Ectodermal cell (in vitro differentiated cells): ENCODE data around the gene SGCE.

Experiments used
- H3K27ac ChIP-seq: 2 replicates; pipeline ENCODE4 v1.7.0; 2013; ENCODE audit warnings: mild to moderate bottlenecking, low read depth, low read length; ENCODE audit not compliant: insufficient read depth, poor library complexity, severe bottlenecking
- H3K27me3 ChIP-seq: 2 replicates; pipeline ENCODE4 v1.7.0; 2013; ENCODE audit warnings: mild to moderate bottlenecking, low read length; ENCODE audit not compliant: insufficient read depth, control insufficient read depth, poor library complexity, severe bottlenecking
- H3K36me3 ChIP-seq: one replicate; pipeline ENCODE4 v1.7.0; 2013; ENCODE audit warnings: low read length; ENCODE audit not compliant: control insufficient read depth, insufficient read depth
- H3K4me1 ChIP-seq: one replicate; pipeline ENCODE4 v1.7.0; 2013; ENCODE audit warnings: low read length; ENCODE audit not compliant: control insufficient read depth, insufficient read depth
- H3K4me3 ChIP-seq: 2 replicates; pipeline ENCODE4 v1.7.0; 2013; ENCODE audit warnings: low read depth, low read length, control low read depth; ENCODE audit not compliant: insufficient read depth
- H3K9me3 ChIP-seq: 2 replicates; pipeline ENCODE4 v1.7.0; 2013; ENCODE audit warnings: mild to moderate bottlenecking, low read length, moderate library complexity; ENCODE audit not compliant: control insufficient read depth
- WGBS, 2 experiments: methylation state at CpG; one replicate each; pipeline ENCODE4 v1.1.7; 2013; ENCODE audit warnings: missing lambda C conversion rate in 2 of 2; 5-methylcytosine and 5-hydroxymethylcytosine counted together

The SGCE gene

GRCh38 chr7:94623820-94624219, 32.1 kb downstream of the SGCE start:
- Histone ChIP-seq H3K9me3 (no peaks in the 10 kb centered on the region), H3K4me1 (peaks cover 3% of the 10 kb centered on the region), H3K4me3 (no peak overlapping the region), H3K36me3 (peaks cover 6% of the 10 kb centered on the region), H3K27me3 (no peaks in the 10 kb centered on the region), H3K27ac (no peak overlapping the region)
- WGBS, 2 experiments: 91 to 93% methylated on average over 3 of the region's 3 CpGs

GRCh38 chr7:94621120-94621519, 34.8 kb downstream of the SGCE start:
- H3K9me3 ChIP-seq: no peaks in the 10 kb centered on the region
- H3K27ac ChIP-seq: no peak overlapping the region
- H3K36me3 ChIP-seq: peaks cover 6% of the 10 kb centered on the region
- no peaks in the 10 kb centered on the region for H3K27me3 ChIP-seq
- WGBS, 2 experiments: 94 to 98% methylated on average over 2 of the region's 2 CpGs
- H3K4me1 ChIP-seq: peaks cover 3% of the 10 kb centered on the region
- no peak overlapping the region for H3K4me3 ChIP-seq

GRCh38 chr7:94620703-94621118, 35.2 kb downstream of the SGCE start:
- H3K36me3 ChIP-seq: peaks cover 6% of the 10 kb centered on the region
- H3K27ac ChIP-seq: no peak overlapping the region
- WGBS, 2 experiments: 88 to 93% methylated on average over 2 of the region's 2 CpGs
- no peaks in the 10 kb centered on the region for H3K9me3 ChIP-seq
- H3K4me3 ChIP-seq: no peak overlapping the region
- peaks cover 3% of the 10 kb centered on the region for H3K4me1 ChIP-seq
- no peaks in the 10 kb centered on the region for H3K27me3 ChIP-seq

GRCh38 chr7:94618126-94618525, 37.8 kb downstream of the SGCE start:
- WGBS, 2 experiments: 95 to 100% methylated on average over 1 of the region's 1 CpG
- Histone ChIP-seq H3K4me3 (no peak overlapping the region), H3K27ac (no peak overlapping the region), H3K36me3 (peaks cover 6% of the 10 kb centered on the region), H3K4me1 (peaks cover 3% of the 10 kb centered on the region), H3K9me3 (no peaks in the 10 kb centered on the region), H3K27me3 (no peaks in the 10 kb centered on the region)

GRCh38 chr7:94616855-94617254, 39.1 kb downstream of the SGCE start:
- Histone ChIP-seq H3K9me3 (no peaks in the 10 kb centered on the region), H3K4me1 (peaks cover 3% of the 10 kb centered on the region), H3K27me3 (no peaks in the 10 kb centered on the region), H3K36me3 (peaks cover 6% of the 10 kb centered on the region), H3K27ac (no peak overlapping the region), H3K4me3 (no peak overlapping the region)
- 98 to 100% methylated on average over 3 of the region's 3 CpGs for WGBS, 2 experiments

- WGBS, 2 experiments: 94 to 97% methylated on average over 1 of the region's 1 CpG
- Histone ChIP-seq H3K27ac (no peak overlapping the region), H3K4me3 (no peak overlapping the region), H3K36me3 (no peaks in the 10 kb centered on the region), H3K4me1 (no peaks in the 10 kb centered on the region), H3K27me3 (no peaks in the 10 kb centered on the region), H3K9me3 (no peaks in the 10 kb centered on the region)
These were observed 40.3 kb downstream of the SGCE start for GRCh38 chr7:94615666-94616065.

- no peaks in the 10 kb centered on the region for H3K4me1 ChIP-seq
- H3K27ac ChIP-seq: no peak overlapping the region
- H3K9me3 ChIP-seq: no peaks in the 10 kb centered on the region
- H3K4me3 ChIP-seq: no peak overlapping the region
- H3K36me3 ChIP-seq: no peaks in the 10 kb centered on the region
- H3K27me3 ChIP-seq: no peaks in the 10 kb centered on the region
These were observed 43.3 kb downstream of the SGCE start for GRCh38 chr7:94612661-94613060.

GRCh38 chr7:94612253-94612652, 43.7 kb downstream of the SGCE start:
- Histone ChIP-seq H3K4me1 (no peaks in the 10 kb centered on the region), H3K9me3 (no peaks in the 10 kb centered on the region), H3K4me3 (no peak overlapping the region), H3K27me3 (no peaks in the 10 kb centered on the region), H3K36me3 (no peaks in the 10 kb centered on the region), H3K27ac (no peak overlapping the region)
- no CpG with 5 or more reads among the region's 1 CpG for WGBS, 2 experiments

- Histone ChIP-seq H3K4me1 (no peaks in the 10 kb centered on the region), H3K4me3 (no peak overlapping the region), H3K36me3 (no peaks in the 10 kb centered on the region), H3K27me3 (no peaks in the 10 kb centered on the region), H3K27ac (no peak overlapping the region), H3K9me3 (no peaks in the 10 kb centered on the region)
- 94 to 100% methylated on average over 2 of the region's 2 CpGs for WGBS, 2 experiments
These were observed 46.4 kb downstream of the SGCE start for GRCh38 chr7:94609561-94609960.

GRCh38 chr7:94605031-94605430, 50.9 kb downstream of the SGCE start:
- Histone ChIP-seq H3K9me3 (no peaks in the 10 kb centered on the region), H3K36me3 (no peaks in the 10 kb centered on the region), H3K27ac (no peak overlapping the region), H3K27me3 (no peaks in the 10 kb centered on the region), H3K4me1 (no peaks in the 10 kb centered on the region), H3K4me3 (no peak overlapping the region)
- WGBS, 2 experiments: 100% methylated on average over 1 of the region's 1 CpG; no CpG with 5 or more reads in 1 of the 2 experiments

GRCh38 chr7:94602181-94602580, 53.8 kb downstream of the SGCE start:
- no peaks in the 10 kb centered on the region for H3K9me3 ChIP-seq
- WGBS, 2 experiments: 80% methylated on average over 1 of the region's 1 CpG; no CpG with 5 or more reads in 1 of the 2 experiments
- H3K4me3 ChIP-seq: no peak overlapping the region
- no peaks in the 10 kb centered on the region for H3K27me3 ChIP-seq
- H3K27ac ChIP-seq: no peak overlapping the region
- peaks cover 3% of the 10 kb centered on the region for H3K36me3 ChIP-seq
- no peaks in the 10 kb centered on the region for H3K4me1 ChIP-seq
